Stimulated activated CD4-positive, alpha-beta T cell treated with anti-CD3 and anti-CD28 coated beads, Interleukin-12 subunit alpha, Interleukin-12 subunit beta, amount 100 ng/mL, for 24 hours (primary cell): Measurements from ENCODE around the gene PPP6R3.

Source experiments
- DNase-seq, 2 experiments: peaks; one replicate each; pipeline ENCODE4 v3.0.0-alpha.2; 2020; ENCODE audit warnings: low read depth in 2 of 2

PPP6R3 gene

DNA sequence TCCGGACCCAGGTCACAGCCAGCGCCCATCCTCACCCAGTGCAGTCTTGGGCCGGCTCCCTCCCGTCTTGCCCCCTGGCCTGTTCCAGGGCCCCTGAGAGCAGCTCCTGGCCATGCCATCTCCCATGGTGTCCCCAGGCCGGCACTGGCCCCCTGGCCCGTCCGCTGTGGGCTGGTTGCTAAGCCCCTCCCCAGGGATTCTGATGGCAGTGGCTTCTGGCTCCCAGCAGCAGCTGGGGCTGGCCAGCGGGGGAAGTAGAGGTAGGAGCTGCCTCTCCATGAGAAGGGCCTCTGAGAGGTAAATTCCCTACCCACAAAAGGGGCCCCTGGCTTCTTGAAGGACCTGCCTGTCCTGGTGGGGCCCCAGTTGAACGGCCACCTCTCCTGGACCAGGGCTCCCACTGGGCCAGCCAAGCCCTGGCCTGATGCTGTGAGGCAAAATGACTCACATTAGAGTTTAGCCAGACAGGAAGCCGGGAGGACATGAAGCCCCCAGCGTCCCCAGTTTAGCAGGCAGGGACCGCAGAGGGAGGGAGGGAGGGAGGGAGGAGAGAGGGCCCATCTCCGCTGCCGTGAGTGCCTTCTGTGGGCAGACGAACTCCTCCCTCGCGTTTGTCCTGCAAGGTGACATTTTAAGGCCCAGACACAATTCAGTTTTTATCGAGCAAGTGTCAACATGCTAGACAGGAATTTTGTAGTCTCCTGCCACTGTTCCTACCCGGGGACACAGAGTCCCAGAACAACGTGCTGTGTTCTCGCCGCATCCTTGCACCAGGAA is 190.8 kb downstream of the PPP6R3 start:
- no peak for DNase-seq

DNA sequence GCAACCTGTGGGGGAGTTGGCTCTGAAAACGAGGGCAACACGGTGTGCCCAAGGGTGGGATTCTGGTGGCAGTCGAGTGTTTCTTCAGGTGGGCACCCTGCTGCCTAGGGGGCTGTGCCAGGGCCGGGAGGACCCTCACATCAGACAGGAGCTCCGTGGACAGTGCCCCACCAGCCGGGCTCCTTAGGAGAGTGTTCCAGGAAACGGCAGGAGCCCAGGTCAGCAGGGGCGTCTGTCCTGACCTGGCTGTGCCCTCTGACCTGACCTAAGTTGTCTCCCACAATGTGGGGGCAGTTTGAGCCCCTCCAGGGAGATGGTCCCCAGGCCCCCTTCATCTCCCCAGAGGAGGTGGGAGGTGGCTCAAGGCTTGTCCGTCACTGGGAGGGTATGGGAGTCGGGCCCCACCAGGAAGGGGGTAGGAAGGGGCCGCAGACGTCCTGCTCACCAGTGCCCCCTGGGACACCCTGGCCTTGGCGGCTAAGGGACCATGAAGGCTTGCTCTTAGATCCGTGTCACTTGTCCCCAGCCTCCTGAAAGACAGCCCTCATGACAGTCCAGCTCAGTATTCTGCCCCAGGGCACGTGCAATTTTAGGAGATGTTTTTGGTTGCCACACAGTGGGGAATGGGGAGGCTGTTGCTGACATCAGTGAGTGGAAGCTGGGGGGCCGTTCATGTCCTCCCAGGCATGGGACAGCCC is 191.6 kb downstream of the PPP6R3 start:
- no peak for DNase-seq

DNA sequence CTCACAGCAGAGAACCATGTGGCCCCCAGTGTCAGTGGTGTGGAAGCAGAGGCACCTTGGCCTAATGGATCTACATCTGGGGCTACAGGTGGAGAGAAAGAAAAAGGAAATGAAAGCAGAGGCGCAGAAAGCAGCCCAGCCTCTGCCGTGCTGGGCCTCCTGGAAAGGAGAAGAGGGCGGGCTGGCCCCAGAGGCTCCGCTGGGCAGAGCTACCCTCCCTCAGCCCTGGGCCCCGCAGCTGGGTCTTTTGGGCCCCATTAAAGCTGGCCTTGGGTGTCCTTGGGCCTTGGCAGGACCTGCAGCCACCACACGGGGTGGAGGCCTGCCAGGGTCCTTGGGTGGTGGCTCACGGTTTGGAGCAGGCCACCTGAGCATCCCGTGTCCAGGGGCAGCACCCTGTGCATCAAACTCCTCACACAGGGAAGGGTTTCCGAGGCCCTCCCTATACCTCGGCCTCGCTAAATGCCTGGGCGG is 192.2 kb downstream of the PPP6R3 start:
- no peak for DNase-seq

DNA sequence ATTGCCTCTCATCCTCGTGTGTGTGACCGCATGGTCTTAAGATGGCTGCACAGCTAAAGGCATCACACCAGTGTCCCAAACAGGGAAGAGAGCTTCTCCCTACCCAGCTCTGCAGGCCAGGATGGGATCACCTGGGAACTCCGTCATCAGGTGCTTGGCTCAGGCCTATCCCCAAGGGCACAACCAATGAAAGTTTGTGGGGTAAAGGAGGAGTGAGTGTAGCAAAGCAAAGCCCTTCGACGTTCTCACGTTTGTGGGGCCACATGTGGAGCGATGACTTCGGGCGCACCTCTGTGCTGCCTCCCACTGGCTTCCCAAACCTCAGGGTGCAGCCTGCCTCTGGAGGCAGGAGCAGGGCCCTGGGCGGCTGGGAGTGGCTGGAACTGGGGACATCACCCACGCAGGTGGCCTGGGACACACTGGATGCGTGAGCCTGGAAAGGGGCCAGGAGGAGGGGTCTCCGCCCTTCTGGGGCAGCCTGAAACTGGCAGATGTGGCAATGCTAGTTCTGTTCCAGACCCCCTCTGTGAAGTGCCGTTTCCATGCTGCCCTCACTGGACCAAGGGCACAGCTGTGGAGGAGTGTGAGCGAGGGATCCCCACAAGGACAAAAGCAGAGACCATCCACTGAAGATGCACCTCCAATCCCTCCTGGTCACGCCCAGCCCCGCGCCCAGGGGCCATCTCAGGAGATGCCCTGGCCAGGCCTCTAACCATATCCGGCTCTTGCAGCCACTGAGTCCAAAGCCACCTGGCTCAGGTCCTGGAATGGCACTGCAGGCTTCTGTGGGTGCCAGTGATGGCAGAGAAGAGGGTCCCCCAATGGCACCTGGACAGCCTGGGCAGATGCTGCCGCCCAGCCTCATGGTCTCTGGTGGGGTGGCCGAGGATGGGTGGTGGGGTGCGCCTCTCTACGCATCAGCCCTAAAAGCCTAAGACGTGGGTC is 193.2 kb downstream of the PPP6R3 start:
- no peak for DNase-seq

DNA sequence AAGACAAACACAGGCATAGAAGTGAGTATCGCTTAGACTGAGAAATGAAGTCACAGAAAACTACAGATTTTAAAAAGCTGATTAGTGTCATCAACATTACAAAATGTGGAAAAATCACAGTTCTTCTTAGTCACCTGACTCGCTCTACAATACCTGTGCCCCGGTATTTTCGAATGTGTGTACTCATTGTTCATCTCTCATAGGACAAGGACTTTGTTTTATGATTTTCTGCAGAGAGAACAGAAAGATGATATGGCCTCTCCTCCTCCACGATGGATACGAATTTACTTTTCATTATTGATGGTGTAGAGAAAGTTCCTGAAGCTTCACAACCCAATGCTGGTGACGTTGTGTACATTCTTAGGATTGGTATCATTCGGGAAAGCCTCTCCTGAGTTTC is 194.4 kb downstream of the PPP6R3 start:
- DNase-seq, result no peak

DNA sequence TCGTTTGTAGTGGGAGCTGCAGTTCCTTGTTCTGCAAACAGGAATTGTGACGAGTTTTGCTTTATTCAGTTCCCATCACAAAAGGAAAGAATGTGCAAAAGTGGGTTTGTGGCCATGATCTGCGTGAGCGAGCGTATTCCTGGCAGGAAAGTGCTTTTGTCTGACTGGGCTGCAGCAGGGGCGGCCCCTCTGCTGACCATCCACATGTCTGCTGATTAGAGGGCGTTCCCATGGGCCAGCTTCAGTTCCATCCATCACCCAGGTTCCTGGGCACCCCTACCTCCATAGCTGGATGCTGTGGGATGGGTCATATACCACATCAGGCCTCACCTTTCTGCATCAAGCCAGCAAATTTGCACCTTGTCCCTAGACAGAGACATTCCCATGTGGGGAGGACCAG is 194.9 kb downstream of the PPP6R3 start:
- DNase-seq, result no peak

DNA sequence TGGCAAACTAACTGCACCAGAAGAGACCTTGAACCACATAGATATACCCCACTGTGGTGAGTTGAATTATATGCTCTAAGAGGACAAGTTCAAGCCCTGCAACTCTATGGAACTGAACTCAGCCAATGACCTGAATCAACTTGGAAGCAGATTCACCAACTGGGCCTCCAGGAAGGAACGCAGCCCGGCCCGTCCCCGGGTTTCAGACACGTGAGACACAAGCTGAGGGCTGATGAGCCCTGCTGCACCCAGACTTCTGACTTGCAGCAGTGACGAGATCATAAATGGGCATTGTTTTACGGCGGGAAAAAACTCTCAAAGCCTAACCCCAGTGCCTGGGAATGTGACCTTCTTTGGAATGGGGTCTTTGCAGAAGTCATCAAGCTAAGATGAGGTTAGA is 195.3 kb downstream of the PPP6R3 start:
- no peak for DNase-seq

DNA sequence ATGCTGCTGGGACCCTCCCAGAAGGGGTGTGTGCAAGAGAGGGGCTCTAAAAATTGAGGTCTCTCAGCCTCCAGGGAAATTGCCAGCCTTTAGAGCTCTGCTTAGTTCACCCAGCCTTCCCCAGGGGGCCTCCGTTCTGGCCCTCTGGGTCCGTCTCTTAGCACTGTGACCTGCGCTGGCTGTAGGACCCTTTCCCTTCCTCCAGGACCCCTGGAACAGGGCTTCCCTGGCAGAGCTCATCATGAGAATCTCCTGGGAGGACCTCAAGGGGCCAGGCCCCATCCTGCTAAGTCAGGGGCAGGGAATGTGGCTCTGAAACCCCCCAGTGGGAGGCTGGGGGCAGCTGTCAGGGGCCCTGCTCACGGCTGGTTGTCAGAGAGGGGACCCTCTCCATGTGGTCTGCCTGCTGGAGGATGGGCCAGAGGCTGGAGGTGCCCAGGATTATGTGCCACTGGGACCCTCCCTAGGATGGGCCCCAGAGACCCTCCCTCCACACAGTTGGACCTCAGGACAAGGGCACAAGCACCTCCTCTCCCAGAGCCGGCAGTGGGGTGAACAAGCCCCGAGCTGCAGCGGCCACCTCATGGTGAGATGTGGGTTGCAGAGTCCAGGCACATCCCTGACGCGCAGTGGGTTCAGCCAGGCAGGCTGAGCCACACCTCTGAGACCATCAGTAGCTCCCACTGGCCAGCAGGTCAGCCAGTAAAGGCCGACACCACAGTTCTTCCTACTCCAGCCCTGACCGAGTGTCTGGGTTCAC is 196.6 kb downstream of the PPP6R3 start:
- DNase-seq, result no peak

DNA sequence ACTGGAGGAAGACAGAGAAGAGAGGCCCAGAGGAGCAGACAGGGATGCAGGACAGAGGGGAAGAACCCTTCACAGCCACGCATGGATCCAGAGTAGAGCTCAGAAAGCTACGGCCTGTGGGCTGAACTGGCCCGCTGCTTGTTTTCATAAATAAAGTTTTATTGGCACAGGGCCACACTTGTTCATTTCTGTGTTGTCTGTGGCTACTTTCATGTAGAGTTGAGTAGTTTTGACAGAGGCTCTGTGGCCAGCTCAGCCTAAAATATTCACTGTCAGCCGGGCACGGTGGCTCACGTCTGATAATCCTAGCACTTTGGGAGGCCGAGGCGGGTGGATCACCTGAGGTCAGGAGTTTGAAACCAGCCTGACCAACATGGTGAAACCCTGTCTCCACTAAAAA is 197.5 kb downstream of the PPP6R3 start:
- no peak for DNase-seq

DNA sequence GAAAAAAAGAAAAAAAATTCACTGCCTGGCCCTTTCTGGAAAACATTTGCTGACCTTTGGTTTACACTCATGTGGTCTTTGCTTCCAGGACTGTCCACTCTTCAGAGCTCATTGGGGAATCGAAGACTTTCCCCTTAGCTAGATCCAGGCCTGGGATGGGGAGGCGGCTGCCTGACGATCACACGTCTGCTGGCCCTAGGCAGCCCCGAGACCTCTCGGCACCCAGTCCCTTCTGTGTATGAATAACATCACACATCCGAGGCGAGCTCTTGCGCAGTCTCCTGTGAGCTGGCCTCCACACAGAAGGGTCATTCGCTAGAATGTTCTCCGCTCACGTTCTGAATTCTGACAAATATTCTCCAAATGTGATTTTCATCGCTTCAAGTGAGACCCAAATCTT is 198.1 kb downstream of the PPP6R3 start:
- DNase-seq, result no peak

DNA sequence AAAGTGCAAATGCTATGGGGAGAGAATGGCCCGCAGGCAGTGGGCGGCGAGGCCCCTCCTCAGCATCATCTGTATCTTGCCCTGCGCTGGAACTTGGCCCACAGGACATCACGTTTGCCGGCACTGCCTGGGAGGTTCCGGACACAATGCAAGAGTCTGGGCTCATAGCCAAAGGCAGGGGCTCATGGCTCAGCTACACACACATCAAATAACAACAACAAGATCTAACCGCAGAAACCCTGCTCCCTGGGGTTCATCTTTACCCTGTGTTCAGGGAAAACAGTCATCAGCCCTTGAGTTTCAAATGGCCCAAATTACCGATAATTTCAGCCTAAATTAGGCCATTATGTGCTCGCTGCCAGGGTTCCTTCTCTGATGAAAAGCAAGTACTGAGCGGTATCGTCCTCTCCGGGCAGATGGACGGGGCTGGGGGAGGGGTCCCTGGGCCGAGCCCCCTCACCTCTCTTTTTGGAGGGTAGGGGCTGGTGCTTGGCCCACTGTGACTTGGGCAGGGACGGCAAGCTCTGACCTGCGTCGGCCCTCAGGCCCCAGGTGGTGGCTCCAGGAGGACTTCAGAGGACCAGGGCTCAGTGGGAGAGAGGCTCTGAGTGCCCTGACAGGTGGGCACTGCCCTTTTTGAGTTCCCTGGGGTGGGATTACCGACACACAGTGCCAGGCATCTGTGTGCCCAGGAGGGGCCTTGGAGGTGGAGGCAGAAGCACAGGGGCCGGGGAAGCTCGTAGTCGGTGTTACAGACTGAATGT is 198.8 kb downstream of the PPP6R3 start:
- DNase-seq, result no peak

DNA sequence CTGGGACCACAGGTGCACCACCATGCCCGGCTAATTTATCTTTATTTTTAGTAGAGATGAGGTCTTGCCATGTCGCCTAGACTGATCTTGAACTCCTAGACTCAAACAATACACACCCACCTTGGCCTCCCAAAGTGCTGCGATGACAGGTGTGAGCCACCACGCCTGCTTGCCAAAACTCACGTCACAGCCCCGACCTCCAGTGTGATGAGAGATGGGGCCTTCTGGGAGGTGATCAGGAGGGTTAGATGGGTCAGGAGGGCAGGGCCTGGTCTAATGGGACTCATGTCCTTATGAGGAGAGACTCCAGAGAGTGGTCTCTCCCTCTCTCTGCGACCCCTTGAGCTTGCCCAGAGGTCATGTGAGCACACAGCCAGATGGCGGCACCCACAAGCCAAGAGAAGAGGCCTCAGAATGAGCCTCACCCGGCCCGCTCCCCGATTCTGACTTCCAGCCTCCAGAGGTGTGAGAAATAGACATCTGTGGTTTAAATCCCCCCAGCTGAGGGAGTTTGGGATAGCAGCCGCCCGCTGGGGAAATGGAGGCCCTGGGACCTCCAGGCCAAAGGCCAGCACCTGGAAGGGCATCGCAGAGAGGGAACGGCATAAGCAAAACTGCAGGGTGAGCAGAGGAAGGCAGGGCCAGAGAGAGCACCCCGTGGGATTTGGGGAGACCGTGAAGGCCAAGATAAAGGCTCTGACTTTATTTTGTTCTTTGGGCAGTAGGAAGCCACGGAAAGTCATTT is 199.7 kb downstream of the PPP6R3 start:
- no peak for DNase-seq

DNA sequence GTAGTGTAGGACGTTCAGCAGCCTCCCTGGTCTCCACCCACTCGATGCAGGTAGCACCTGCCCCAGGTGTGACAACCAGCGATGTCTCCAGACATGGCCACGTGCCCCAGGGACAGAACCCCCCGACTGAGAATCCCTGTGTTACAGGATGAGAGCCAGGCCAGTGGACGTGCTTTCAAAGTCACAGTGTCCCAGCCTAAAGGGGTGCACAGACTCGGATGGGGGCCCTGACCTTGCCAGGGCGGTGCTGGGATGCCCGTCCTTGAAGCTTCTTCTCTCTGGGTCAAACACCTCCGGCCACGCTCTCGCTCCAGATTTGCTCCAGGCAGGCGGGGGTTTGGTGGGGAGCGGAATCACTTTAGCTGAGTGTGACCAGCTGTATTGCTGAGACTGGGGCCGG is 200.5 kb downstream of the PPP6R3 start:
- no peak for DNase-seq

DNA sequence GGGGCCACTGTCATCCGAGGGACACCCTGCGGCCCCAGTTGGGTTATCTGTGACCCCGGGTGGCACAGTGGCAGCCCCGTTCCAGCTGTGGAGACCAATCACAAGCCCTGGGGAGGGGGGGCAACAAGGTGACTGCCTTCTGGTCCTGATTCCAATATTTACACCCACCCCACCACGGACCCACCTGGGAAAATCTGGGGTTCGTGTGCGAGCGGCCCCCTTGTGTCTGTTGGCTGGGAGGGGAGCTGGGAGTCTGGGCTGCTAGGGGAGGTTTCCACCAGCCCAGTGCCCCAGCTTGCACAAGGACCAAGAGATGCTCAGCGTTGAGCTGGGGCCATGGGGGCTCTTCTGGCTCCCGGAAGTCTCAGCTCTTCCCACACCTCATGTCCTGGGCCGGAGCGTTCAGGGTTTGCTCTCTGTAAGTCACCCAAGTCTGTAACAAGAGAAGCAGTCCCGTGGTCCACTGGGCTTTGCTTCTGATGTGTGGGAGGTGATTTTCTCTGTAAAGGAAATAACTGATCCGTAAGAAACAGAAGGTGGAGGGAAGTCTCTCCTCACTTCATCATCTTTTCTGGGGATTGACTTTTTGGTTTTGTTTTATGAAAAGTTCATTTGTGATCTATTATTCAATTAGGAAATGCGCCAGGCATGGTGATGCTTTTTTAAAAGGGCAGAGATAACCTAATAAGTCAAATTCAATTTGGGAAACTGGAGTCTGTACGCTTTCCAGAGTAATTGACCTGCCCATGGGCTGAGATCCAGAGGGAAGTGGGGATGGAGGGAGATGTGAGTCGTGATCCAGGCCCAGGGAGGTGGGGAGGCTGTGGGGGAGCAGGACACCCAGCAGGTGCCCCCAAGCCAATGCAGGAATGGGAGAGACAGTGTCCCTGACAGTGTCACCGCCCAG is 201.4 kb downstream of the PPP6R3 start:
- DNase-seq, result no peak

DNA sequence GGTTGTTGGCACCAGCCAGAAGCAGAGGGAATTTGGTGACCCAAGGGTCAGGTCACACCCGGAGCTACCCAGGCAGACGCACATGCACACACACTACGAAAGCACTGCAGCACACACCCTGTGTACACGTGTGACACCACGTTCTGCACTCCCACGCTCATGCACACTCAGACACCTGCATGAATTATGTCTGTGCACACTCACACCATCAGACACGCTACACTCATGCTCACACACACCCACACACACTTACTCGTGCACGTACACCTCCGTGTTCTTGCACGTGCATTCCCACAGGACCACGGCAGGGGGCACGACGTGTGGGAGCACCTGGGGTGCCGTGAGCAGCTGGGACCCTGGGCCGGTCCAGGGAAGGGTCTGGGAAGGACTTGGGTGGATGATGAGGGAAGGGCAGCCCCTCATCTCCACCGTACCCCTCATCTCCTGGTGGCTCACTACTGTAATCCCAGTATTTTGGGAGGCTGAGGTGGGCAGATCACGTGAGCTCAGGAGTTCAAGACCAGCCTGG is 203.0 kb downstream of the PPP6R3 start:
- DNase-seq, result no peak

DNA sequence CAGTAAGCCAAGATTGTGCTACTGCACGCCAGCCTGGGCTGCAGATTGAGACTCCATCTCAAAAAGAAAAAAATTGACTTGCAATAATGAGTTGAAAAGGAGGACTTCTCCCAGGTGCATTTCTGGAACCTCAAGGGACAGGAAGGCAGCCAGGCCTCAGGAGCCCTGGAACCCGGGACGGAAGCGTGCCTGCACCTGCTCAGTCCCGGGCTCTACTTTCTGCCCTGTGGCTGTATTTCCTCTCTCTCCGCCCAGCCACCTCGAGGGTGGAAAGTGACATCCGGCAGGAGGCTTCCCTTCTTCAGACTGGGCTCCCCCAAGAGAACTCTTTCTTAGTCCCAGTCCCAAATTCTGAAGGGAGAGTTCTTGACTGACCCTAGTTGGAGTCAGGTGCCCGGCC is 203.6 kb downstream of the PPP6R3 start:
- no peak for DNase-seq

DNA sequence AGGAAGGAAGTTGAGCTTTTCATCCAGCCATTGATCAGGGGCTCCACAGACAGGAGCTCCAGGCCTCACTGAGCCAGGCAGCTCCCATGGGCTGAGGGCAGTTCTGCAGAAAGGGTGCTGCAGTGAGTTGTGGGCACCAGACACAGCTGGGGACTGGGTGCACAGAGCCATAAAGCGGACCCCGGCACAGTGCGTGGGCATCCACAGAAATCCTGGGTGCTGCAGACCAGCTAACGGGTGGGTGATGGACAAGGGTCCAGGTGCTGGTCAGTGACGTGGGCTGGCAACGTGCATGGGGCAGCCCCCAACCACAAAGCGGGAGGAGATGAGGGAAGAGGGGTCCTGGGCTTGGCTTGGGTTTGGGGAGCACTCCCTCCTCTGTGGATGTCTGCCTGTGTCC is 204.4 kb downstream of the PPP6R3 start:
- DNase-seq, result no peak
